H4 (cell line): ENCODE data around the gene TMEM45B. TPM values are rescaled to one million over a fixed set of nuclear protein-coding genes. Genes with fewer than 3 reads are reported as not detected.
A peak's percentile ranks its signal among the peaks of the same experiment; 100 is the strongest.
"Not testable (repeated sequence)": the region's sequence is repeated elsewhere in the genome, so short reads cannot be mapped to it uniquely, and the experiment has no call there.

ENCODE experiments used
- DNase-seq: peaks from one replicate; pipeline ENCODE4 v3.0.0-alpha.2; 2015; ENCODE audit warnings: low spot score
- total RNA-seq: library from RNA; depleted of rRNA; stranded (reverse); fragments of >200 nt; shearing (Covaris generic); gene quantifications from 2 replicates; pipeline ENCODE4 v1.2.3, GENCODE V29; 2014

The TMEM45B gene
- total RNA-seq, 1 experiment from 2014 or later = not detected

DNA sequence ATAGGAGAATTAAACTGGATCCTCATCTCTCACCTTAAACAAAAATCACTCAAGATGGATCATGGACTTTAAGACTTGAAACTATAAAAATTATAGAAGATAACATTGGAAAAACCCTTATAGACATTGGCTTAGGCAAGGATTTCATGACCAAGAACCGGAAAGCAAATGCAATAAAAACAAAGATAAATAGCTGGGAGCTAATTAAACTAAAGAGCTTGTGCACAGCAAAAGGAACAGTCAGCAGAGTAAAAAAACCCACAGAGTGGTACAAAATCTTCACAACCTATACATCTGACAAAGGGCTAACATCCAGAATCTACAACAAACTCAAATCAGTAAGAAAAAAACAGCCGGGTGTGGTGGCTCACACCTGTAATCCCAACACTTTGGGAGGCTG is 7.4 kb upstream of the TMEM45B start:
- not testable (repeated sequence) for DNase-seq

DNA sequence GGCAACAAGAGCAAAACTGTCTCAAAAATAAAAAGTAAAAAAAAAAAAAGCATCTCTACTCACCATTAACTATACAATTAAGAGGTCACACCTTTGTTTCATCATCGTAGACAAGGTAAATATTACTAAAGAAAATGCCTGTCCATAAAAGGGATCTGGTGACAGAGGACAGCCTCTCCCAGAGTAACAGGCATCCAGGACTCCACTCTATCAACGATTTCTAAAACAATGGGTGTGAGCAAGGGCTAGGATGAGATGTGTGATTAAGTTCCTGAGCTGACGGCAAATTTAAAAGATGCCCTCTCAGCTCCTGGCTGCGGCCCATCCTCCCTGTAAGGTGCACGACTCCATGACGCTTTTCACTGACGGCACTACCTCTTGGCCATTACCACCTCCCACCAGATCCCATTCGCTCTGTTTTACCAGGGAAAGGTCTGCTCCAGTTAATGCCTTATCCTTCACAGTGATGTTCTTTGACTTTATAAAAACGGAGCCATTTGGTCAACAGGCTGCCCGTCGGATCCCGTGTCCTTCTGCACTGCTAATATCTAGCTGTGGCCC is 2.3 kb upstream of the TMEM45B start:
- no peak for DNase-seq

DNA sequence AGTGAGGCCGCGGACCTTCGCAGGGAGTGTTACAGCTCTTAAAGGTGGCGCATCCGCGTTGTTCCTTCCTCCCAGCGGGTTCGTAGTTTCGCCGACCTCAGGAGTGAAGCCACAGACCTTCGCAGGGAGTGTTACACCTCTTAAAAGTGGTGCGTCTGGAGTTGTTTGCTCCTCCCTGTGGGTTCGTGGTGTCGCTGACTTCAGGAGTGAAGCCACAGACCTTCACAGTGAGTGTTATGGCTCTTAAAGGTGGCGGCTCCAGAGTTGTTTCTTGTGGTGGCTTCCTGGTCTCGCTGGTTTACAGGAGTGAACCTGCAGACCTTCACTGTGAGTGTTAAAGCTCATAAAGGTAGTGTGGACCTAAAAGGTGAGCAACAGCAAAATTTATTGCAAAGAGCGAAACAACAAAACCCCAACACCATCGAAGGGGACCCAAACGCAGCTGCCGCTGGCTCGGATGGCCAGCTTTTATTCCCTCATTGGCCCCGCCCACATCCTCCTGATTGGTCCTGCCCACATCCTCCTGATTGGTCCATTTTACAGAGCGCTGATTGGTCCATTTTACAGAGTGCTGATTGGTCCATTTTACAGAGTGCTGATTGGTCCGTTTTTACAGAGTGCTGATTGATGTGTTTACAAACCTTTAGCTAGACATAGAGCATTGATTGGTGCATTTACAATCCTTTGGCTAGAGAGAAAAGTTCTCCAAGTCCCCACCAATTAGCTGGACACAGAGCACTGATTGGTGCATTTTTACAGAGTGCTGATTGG is 1.2 kb upstream of the TMEM45B start:
- DNase-seq = no peak

DNA sequence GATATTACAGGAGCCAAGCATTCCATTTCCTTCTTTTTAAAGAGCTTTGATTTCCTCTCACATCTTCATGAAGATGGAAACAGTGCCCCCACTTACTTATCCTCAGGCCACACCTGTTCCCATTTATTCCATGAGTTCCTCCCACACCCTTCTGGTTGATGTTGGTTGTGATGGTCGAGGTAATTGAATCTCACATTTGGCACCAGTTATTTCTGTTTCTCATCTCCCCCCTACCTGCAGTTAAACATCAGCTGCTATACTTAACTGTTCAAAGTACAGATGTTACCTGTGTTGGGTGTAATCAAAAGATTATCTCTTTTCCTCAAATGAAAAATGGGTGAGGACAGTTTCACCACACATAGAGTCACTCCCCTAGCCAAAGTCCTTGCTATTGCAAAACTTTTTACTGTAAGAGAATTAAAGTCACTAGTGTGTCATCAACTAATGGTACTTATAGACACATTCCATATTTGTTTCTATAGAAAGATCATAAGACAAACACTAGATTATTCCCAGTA is 1.9 kb downstream of the TMEM45B start:
- DNase-seq = no peak

DNA sequence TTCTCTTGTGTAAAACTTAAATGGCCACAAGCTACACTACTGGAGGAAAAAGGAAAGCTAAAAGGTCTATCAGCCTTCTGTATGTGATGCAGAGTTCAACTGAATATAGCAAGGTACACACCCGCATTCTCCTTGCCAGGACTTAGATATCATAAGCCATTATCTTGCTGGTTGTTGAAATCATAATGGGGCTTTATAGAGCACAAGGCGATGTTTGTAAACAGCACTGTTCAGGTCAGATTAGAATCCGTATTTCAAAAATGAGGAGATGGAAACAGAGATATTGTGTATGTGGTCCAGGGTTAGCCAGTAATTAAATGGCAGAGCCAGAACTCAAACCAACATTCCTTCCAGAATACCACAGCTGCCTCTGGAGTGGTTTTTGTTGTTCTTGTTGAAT is 2.6 kb downstream of the TMEM45B start:
- not testable (repeated sequence) for DNase-seq

DNA sequence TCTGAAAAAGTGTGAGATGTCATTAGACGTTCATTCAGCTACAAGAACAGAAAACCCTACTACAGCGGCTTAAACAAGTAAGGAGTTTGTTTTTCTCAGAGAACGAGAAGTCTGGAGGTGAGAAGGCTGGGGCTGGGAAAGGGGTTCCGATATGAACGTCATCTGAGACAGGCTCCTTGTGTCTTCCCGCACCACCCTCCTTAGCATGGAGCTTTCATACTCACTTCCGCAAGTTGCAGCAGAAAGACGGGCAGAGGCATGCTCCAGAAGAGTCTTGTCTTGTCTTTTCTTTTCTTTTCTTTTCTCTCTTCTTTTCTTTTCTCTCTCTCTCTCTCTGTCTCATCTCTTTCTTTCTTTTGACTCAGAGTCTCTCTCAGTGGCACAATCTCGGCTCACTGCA is 3.6 kb downstream of the TMEM45B start:
- no peak for DNase-seq

DNA sequence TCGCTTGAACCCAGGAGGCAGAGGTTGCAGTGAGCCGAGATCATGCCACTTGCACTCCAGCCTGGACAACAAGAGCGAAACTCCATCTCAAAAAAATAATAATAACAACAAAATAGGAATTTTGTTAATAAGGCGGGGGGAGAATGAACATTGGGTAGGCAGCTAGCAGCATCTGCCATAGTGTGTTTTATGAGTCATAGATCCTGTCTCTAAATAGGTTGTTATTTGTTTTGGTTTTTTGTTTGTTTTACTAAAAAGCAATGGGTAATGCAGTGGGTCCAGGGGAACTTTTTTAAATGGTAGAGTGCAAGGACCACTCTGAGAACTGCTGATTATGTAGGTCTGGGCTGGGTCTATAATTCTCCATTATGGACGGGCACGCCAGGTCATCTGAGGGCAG is 4.6 kb downstream of the TMEM45B start:
- not testable (repeated sequence) for DNase-seq

DNA sequence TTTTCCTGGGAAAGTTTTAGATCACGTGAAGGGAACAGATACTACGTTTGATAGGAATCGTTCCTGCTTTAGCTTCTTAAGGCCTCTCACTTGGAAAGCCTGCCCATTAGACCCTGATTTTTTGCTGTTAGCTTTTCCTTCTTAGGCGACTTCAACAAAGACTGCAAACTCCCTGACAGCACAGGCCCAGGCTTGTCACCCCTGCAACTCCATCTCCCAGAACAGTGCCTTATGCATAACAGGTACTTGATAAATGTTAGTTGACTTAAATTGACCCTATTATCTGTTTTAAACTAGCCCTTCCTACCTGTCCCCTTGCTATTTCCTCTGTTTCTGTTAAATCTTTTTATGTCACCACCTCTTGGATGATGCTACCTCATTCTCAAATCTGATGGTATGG is 7.6 kb downstream of the TMEM45B start:
- not testable (repeated sequence) for DNase-seq

DNA sequence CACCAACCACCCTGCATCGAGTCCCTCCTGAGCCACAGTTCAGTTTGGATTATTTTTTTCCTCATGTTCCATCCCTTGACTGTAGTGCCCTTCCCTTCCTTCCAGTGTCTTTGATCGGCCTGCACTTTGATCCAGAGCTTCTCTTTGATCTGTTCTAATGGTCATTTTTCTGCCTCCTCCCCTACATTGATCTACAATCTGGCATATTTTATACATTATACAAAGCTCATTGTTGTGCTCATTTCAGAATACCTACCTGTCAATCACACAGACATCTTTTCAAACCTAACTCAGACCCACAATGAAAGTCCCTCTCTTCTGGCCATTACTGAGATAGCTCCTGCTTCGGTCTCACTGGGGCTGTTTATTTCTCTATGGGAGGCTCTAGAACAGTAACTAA is 8.2 kb downstream of the TMEM45B start:
- DNase-seq = not testable (repeated sequence)

DNA sequence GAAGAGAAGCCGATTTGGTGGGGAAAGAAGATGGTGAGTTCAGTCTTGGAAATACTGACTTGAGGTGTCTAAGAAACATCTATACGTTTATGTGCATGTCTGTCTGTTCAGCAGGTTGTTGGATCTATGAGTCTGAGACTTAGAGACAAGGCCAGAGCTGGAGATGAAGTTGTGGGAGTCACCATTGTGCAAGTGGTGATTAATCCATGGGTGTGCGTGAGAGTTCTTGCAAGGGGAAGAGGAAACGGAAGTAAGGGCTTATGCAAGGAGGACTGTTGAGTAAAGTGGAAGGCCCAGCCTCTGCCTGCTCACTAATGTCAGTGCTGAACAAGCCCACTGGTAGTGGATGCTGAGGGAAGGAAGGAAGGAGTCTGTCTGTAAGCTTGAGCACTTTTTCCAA is 9.7 kb downstream of the TMEM45B start:
- DNase-seq = peak; percentile 40

DNA sequence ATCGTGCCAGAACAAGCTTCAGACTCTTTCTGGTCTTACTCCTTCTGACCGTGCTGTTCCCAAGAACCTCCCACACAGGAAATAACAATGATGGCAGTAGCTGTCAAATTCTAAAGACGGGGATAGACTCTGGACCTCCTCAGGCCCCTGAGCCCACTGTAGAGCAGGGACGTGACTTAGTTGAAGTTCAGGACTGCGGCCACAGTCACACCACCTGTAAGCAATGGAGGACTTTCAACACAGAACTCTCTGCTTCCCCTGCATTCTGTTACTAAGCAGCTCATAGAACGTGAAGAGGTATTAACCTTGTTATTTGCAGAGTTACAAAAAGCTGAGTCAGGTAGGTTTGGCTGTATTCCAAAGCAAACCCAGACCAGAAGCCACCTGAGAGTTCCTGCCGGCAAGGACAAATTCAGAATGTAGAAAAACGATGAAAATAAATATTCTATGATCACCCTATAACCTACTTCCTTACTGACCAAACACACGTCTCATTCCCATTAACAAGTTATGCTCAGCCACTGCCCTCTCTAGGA is 12.7 kb downstream of the TMEM45B start:
- no peak for DNase-seq

DNA sequence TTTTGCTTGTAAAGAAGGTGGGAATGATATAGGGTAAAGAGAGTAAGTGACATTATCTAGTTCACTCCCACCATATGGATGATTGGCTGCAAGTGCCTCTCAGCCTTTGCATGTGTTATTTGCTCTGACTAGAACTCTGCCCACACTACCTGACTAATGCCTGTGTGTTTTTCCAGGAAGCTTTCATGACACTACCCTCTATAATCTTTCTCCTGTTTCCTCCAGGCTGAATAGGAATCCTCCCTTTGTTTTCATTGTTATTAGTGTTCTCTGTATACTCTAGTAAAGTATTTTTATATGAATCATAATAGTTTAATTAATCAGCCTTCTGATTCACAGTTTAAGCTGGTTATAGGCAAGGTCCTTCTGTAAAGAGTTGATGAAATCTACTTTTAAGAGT is 13.8 kb downstream of the TMEM45B start:
- not testable (repeated sequence) for DNase-seq

DNA sequence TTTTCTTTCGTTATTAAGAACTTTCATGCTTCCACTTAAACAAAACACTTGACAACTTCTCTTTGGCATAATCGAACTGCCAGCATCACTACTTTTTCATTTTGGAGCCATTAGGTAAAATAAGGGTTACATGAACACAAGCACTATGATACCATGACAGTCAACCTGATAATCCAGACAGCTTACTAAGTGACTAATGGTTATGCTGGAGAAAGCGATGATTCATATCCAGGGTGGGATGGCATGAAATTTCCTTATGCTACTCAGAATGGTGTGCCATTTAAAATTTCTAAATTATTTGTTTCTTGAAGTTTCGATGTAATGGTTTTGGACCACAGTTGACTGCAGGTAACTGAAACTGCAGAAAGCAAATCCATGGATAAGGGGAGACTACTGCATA is 15.6 kb downstream of the TMEM45B start:
- DNase-seq = not testable (repeated sequence)

DNA sequence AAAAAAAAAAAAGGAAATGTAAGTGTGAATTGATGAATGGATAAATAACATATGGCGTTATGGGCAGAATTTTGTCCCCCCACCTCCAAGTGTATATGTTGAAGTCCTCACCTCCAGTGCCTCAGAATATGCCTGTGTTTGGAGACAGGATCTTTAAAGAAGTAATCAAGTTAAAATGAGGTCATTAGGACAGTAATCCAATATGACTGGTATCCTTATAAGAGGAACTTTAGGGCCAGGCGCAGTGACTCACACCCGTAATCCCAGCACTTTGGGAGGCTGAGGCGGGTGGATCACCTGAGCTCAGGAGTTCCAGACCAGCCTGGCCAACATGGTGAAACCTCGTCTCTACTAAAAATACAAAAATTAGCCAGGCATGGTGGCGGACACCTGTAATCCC is 17.6 kb downstream of the TMEM45B start:
- DNase-seq = not testable (repeated sequence)

DNA sequence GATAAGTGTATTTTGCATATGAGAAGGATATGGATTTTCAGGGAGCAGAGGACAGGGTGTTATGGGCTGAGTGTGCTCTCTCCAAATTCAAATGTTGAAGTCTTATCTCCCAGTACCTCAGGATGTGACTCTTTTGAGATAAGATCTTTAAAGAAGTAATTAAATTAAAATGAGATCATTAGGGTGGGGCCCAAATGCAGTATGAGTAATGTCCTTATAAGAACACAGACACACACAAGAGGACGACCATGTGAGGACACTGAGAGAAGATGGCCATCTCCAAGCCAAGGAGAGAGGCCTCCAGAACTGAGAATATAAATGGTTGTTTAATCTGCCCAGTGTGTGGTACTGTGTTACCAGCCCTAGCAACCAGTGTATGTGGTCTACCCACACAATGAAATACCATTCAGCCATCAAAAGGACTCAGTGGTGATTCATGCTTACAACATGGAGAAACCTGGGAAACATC is 20.8 kb downstream of the TMEM45B start:
- not testable (repeated sequence) for DNase-seq

DNA sequence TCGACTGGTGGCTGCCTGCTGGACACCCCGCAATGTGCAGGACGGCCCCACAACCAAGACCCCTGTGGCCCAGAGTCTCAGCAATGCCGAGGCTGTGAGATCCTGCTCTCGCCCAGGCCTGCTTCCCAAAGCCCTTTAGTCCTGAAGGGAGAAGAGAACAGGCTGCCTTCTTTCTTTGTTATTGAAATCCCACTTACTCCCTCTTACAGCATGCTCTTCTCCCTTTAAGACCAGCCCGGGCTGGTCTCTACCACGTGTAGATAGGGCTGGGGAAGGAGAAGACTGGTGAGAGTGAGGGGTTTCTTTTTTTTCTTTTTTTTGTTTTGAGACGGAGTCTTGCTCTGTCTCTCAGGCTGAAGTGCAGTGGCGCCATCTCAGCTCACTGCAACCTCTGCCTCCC is 21.3 kb downstream of the TMEM45B start:
- no peak for DNase-seq

DNA sequence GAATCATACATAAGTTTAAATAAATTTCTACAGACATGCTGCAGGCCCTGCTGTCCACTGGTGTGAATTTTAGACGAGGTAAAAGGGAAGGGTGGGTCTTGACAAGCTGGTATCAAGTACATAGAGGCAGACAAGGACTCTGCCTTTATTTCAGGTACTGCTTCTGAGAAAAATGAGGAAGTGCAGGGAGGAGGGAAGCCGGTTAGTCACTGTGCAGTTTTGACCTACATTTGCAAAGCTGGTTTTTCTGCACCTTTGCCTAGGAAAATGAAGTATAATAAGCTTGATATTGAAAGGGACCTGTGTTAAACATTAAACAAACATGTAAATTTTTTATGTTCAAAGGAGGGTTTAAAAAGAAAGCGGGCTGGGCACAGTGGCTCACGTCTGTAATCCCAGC is 24.6 kb downstream of the TMEM45B start:
- DNase-seq = no peak

DNA sequence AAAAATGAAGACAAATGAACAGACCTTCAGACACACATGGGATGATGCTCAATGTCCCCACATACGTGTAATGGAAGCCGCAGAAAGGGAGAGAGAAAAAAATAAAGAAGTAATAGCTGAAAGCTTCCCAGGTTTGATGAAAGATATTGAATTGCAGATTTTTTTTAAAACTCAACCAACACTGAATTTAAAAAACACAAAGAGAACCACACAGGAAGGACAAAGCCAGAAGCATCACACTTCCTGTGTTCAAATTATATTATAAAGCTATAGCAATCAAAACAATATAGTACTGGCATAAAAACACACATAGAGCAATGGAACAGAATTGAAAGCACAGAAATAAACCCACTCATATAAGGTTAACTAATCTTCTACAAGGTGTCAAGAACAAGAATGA is 26.5 kb downstream of the TMEM45B start:
- DNase-seq = no peak

DNA sequence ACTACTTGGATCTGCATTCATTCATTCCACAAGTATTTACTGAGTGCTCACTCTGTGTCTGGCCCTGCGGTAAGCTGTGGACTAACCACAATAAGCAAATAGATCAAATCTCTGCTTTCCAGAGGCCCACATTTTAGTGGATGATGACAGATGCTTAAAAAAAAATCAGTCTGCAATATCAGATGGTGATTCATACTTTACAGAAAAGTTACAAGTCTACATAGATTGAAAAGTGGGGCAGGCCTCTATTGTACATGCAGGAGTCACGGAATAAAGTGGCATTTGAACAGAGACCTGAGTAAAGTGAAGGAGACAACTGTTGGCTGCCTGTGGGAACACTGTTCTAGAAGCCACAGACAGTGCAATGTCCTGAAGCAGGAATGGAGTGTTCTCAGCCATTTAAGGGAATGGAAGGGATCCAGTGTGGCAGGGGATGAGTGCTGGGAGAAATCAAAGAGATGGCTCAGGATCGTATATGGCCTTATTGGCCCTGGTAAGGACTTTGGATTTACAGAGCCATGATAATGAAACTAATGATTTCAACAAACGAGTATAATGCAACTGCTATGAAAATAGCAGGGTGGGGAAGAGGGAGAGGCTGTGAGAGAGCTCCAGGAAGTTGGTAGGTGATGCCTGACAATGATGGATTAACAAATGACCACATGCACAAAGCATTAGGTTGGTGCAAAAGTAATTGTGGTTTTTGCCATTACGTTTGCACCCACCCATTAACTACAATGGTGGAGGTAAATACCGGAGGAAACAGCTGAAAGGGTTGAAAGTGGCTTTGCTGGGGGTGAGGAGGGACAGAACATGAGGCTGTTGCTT is 31.1 kb downstream of the TMEM45B start:
- DNase-seq = peak; percentile 98

DNA sequence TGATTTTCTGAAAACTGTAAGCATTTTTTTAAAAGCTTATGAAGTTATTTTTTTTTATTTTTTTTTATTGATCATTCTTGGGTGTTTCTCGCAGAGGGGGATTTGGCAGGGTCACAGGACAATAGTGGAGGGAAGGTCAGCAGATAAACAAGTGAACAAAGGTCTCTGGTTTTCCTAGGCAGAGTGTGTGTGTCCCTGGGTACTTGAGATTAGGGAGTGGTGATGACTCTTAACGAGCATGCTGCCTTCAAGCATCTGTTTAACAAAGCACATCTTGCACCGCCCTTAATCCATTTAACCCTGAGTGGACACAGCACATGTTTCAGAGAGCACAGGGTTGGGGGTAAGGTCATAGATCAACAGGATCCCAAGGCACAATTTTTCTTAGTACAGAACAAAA is 31.7 kb downstream of the TMEM45B start:
- not testable (repeated sequence) for DNase-seq

DNA sequence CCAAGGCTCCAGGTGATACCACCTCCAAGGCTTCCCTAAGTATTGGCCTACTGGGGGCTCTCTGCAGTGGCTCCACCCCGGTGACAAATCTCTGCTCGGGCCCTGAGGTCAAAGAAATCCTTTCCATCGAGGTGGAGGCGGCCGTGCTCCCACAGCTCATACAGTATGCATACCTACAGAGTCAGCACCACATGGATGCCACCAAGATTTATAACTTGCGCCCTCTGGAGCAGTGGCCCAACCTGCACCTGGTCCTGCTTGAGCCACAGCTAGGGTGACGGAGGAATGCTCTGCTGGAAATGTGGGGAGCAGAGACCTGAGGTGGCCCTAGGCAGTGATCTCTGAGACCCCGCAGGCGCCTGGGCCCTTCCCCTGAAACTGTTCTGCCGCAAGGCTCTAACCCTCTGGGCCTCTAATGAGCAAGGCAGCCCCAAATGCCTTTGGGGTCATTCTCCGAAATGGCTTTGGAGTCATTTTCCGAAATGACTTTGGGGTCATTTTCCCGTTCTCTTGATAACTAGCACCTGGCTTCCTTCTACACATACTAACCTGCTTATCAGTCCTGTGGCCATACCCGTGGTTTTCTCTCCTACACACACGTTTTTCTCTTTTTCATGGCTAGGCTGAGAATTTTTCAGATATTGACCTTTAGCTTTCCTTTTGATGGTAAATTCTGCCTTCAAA is 33.9 kb downstream of the TMEM45B start:
- no peak for DNase-seq
